HCT116 (cell line): ENCODE measurements around the gene RNF217. TPM values are rescaled to one million over a fixed set of nuclear protein-coding genes. Genes with fewer than 3 reads are reported as not detected.

Source experiments
- ATAC-seq: fragments of 200-7000 bp; cut with Tn5 transposase; 2 replicates; pipeline ENCODE4 v1.9.1; 2020; ENCODE audit warnings: mild to moderate bottlenecking, moderate library complexity
- BruUV-seq: library from RNA; stranded (reverse); fragments of 400-500 nt; replicated peaks from 2 replicates; lab custom pipeline; 2021; lab: Mats Ljungman, UMichigan
- CTCF ChIA-PET: fragments of 300-600 bp; sonication (Branson Sonifier 250); formaldehyde crosslinking; loops from one replicate; lab custom pipeline; 2021; ENCODE audit warnings: antibody characterized with exemption; lab: Charles Lee
- POLR2A ChIA-PET: fragments of 300-600, 350-600 bp; sonication (Branson Sonifier 250); formaldehyde crosslinking; loops from one replicate; lab custom pipeline; 2021; ENCODE audit warnings: antibody characterized with exemption; lab: Charles Lee
- RAD21 ChIA-PET, 2 experiments: fragments of 300-600 bp; sonication (Branson Sonifier 250); formaldehyde crosslinking; loops; one replicate each; lab custom pipeline; 2023; ENCODE audit warnings: low total read pairs in 2 of 2; ENCODE audit not compliant: uncharacterized antibody in 2 of 2, unreplicated experiment in 2 of 2, low non-redundant PET in 1 of 2; lab: Charles Lee
- DNase-seq: peaks from one replicate; pipeline ENCODE4 v3.0.0-alpha.2; 2010; ENCODE audit warnings: low read depth, low spot score
- H2AFZ ChIP-seq: fragments of 200-600 bp; shearing (Covaris generic), sonication (generic); 2 replicates; pipeline ENCODE4 v1.6.1; 2017; ENCODE audit warnings: low read depth, mixed run types, mixed read lengths, antibody characterized with exemption, low read length; ENCODE audit not compliant: poor library complexity, severe bottlenecking
- H3K27ac ChIP-seq: 2 replicates; pipeline ENCODE4 v1.5.1; 2012; ENCODE audit warnings: low read depth, low read length
- H3K27me3 ChIP-seq: fragments of 200-600 bp; sonication (generic); 2 replicates; pipeline ENCODE4 v1.6.1; 2016; ENCODE audit warnings: mixed run types, low read length, mixed read lengths; ENCODE audit not compliant: insufficient read depth
- H3K36me3 ChIP-seq, 2 experiments: fragments of 200-500 bp in 1 of 2; fragments of 200-600 bp in 1 of 2; sonication (Bioruptor generic) in 1 of 2; sonication (generic) in 1 of 2; 2 replicates each; pipeline versions ENCODE4 v1.5.1 to v1.6.1; 2014 to 2016; ENCODE audit warnings: low read length in 2 of 2, inconsistent platforms in 1 of 2, mixed read lengths in 1 of 2, mixed run types in 1 of 2; ENCODE audit not compliant: insufficient read depth in 2 of 2, control insufficient read depth in 1 of 2
- H3K4me1 ChIP-seq, 2 experiments: fragments of 200-600 bp in 1 of 2; sonication (generic) in 1 of 2; 2 replicates each; pipeline versions ENCODE4 v1.5.1 to v1.6.1; 2012 to 2017; ENCODE audit warnings: low read length in 2 of 2, inconsistent platforms in 1 of 2, mild to moderate bottlenecking in 1 of 2, mixed read lengths in 1 of 2, mixed run types in 1 of 2, moderate library complexity in 1 of 2; ENCODE audit not compliant: insufficient read depth in 2 of 2, control insufficient read depth in 1 of 2
- H3K4me2 ChIP-seq: fragments of 200-600 bp; sonication (generic); 2 replicates; pipeline ENCODE4 v1.6.1; 2017; ENCODE audit warnings: mixed run types, low read length, mixed read lengths
- H3K4me3 ChIP-seq, 2 experiments: fragments of 200-600 bp in 1 of 2; sonication (generic) in 1 of 2; replicated peaks in 1 of 2; 2 replicates each; pipeline ENCODE4 v1.5.1; 2011 to 2016; ENCODE audit warnings: low read length in 2 of 2, control low read depth in 1 of 2, low read depth in 1 of 2, mild to moderate bottlenecking in 1 of 2, mixed read lengths in 1 of 2, mixed run types in 1 of 2
- H3K79me2 ChIP-seq: fragments of 200-600 bp; sonication (generic); 2 replicates; pipeline ENCODE4 v1.6.1; 2017; ENCODE audit warnings: mild to moderate bottlenecking, mixed run types, low read length, moderate library complexity, mixed read lengths; ENCODE audit not compliant: insufficient read depth
- H3K9ac ChIP-seq: fragments of 200-600 bp; sonication (generic); 2 replicates; pipeline ENCODE4 v1.6.1; 2016; ENCODE audit warnings: low read length, mixed read lengths
- H3K9me2 ChIP-seq: fragments of 200-600 bp; sonication (generic), shearing (Covaris generic); 2 replicates; pipeline ENCODE4 v1.6.1; 2017; ENCODE audit warnings: mixed run types, mild to moderate bottlenecking, moderate library complexity; ENCODE audit not compliant: insufficient read depth
- H3K9me3 ChIP-seq, 2 experiments: fragments of 200-500 bp in 1 of 2; fragments of 200-600 bp in 1 of 2; sonication (Bioruptor generic) in 1 of 2; sonication (generic) in 1 of 2; 2 replicates each; pipeline ENCODE4 v1.6.1; 2014 to 2017; ENCODE audit warnings: low read length in 2 of 2, mixed read lengths in 2 of 2, inconsistent platforms in 1 of 2, low read depth in 1 of 2, mild to moderate bottlenecking in 1 of 2, mixed run types in 1 of 2, moderate library complexity in 1 of 2; ENCODE audit not compliant: control insufficient read depth in 1 of 2, insufficient read depth in 1 of 2
- H4K20me1 ChIP-seq: fragments of 200-600 bp; sonication (generic), shearing (Covaris generic); 2 replicates; pipeline ENCODE4 v1.6.1; 2017; ENCODE audit warnings: mixed run types, mild to moderate bottlenecking, moderate library complexity; ENCODE audit not compliant: insufficient read depth
- CBX3 ChIP-seq: IDR thresholded peaks from 2 replicates; pipeline ENCODE4 v1.6.1; 2012; ENCODE audit warnings: low read depth
- CEBPB ChIP-seq: IDR thresholded peaks from 2 replicates; pipeline ENCODE4 v1.6.1; 2012; ENCODE audit warnings: low read depth
- CTCF ChIP-seq, 3 experiments: fragments of 200-600 bp in 1 of 3; sonication (generic) in 1 of 3; IDR thresholded peaks in 2 of 3; conservative IDR thresholded peaks in 1 of 3; 2 replicates each; pipeline ENCODE4 v1.5.1; 2012 to 2017; ENCODE audit warnings: low read depth in 2 of 3, low read length in 2 of 3, antibody characterized with exemption in 1 of 3, borderline replicate concordance in 1 of 3, control low read depth in 1 of 3, mild to moderate bottlenecking in 1 of 3, mixed read lengths in 1 of 3, mixed run types in 1 of 3, moderate library complexity in 1 of 3; ENCODE audit not compliant: insufficient read depth in 1 of 3
- EGR1 ChIP-seq: IDR thresholded peaks from 2 replicates; pipeline ENCODE4 v1.6.1; 2012; ENCODE audit warnings: low read depth
- ELF1 ChIP-seq: IDR thresholded peaks from 2 replicates; pipeline ENCODE4 v1.6.1; 2012; ENCODE audit warnings: low read depth, borderline replicate concordance
- EZH2 ChIP-seq: fragments of 200-600 bp; sonication (generic); IDR thresholded peaks from 2 replicates; pipeline ENCODE4 v1.6.1; 2017; ENCODE audit warnings: antibody characterized with exemption, mixed run types
- EZH2phosphoT487 ChIP-seq: fragments of 200-600 bp; IDR thresholded peaks from 2 replicates; pipeline ENCODE4 v1.6.1; 2018; ENCODE audit warnings: antibody characterized with exemption, borderline replicate concordance
- FOSL1 ChIP-seq: IDR thresholded peaks from 2 replicates; pipeline ENCODE4 v1.6.1; 2012; ENCODE audit warnings: low read depth
- JUND ChIP-seq: IDR thresholded peaks from 2 replicates; pipeline ENCODE4 v1.6.1; 2012
- POLR2A ChIP-seq: IDR thresholded peaks from 2 replicates; pipeline ENCODE4 v1.7.0; 2011; ENCODE audit warnings: borderline replicate concordance; ENCODE audit not compliant: insufficient read depth, insufficient read length; ENCODE audit errors: extremely low read depth
- POLR2AphosphoS5 ChIP-seq: IDR thresholded peaks from 2 replicates; pipeline ENCODE4 v1.6.1; 2011; ENCODE audit warnings: mild to moderate bottlenecking, low read depth, low read length, moderate library complexity
- RAD21 ChIP-seq: IDR thresholded peaks from 2 replicates; pipeline ENCODE4 v1.6.1; 2012; ENCODE audit warnings: low read depth, mild to moderate bottlenecking
- SIN3A ChIP-seq: IDR thresholded peaks from 2 replicates; pipeline ENCODE4 v1.6.1; 2012; ENCODE audit warnings: low read depth
- SP1 ChIP-seq: IDR thresholded peaks from 2 replicates; pipeline ENCODE4 v1.6.1; 2012; ENCODE audit warnings: low read depth
- TCF7L2 ChIP-seq: IDR thresholded peaks from 2 replicates; pipeline ENCODE4 v1.7.0; 2011; ENCODE audit warnings: borderline replicate concordance, inconsistent platforms; ENCODE audit not compliant: insufficient read depth, insufficient read length; ENCODE audit errors: extremely low read depth
- YY1 ChIP-seq: IDR thresholded peaks from 2 replicates; pipeline ENCODE4 v1.6.1; 2011; ENCODE audit warnings: low read length, low read depth, moderate library complexity, mild to moderate bottlenecking; ENCODE audit not compliant: insufficient replicate concordance; ENCODE audit errors: extremely low read depth
- ZBTB33 ChIP-seq: IDR thresholded peaks from 2 replicates; pipeline ENCODE4 v1.6.1; 2011; ENCODE audit warnings: mild to moderate bottlenecking, low read length, moderate library complexity; ENCODE audit not compliant: insufficient replicate concordance; ENCODE audit errors: extremely low read depth
- intact Hi-C: fragments of 100-400 bp; cut with micrococcal nuclease; formaldehyde crosslinking; loops from 2 replicates; pipeline ENCODE4 v1.10.0; 2022
- total RNA-seq: library from RNA; stranded (reverse); gene quantifications from one replicate; pipeline ENCODE4 v1.2.1, GENCODE V29; 2021; ENCODE audit not compliant: unreplicated experiment
- TF ChIP-seq, protein P1 (sequence below): IDR thresholded peaks from 2 replicates; pipeline ENCODE4 v1.6.1; 2012
- TF ChIP-seq, protein P2 (sequence below): IDR thresholded peaks from 2 replicates; pipeline ENCODE4 v1.6.1; 2012

The RNF217 gene
- total RNA-seq, 1 experiment from 2014 or later, result 20.4 TPM

GRCh38 chr6:125020385-125020784 lies 58.1 kb downstream of the RNF217 start:
- Histone ChIP-seq H3K9ac (no peak overlapping the region), H3K27ac (no peak overlapping the region), H3K36me3 (no peaks in the 10 kb centered on the region), H4K20me1 (no peaks in the 10 kb centered on the region), H2AFZ (no peak overlapping the region), H3K9me3 (no peaks in the 10 kb centered on the region), H3K4me3 (no peak overlapping the region), H3K9me2 (no peaks in the 10 kb centered on the region), H3K79me2 (no peaks in the 10 kb centered on the region; the same call in 1 of the 2 replicates), H3K27me3 (no peaks in the 10 kb centered on the region), H3K4me1 (no peaks in the 10 kb centered on the region), H3K4me2 (no peak overlapping the region)
- ChIA-PET POLR2A (no interaction called here), RAD21 (no interaction called here), CTCF (no interaction called here)
- DNase-seq (no peak), ATAC-seq (no peak)
- intact Hi-C loops, result no loop called here
- TF ChIP-seq EGR1 (no peak), SIN3A (no peak), EZH2phosphoT487 (no peak), FOSL1 (no peak), CBX3 (no peak), CTCF (IDR thresholded peaks at IDR 0.05 in 2 of 3, conservative IDR thresholded peaks at IDR 0.05 in 1 of 3; ENCODE audit: borderline replicate concordance in 1 of 3, insufficient read depth in 1 of 3, low read depth in 2 of 3, low read length in 2 of 3) (no peak), YY1 (no peak), SP1 (no peak), POLR2AphosphoS5 (no peak), JUND (no peak), TCF7L2 (no peak), EZH2 (no peak), ZBTB33 (no peak), CEBPB (no peak), POLR2A (no peak), RAD21 (no peak), ELF1 (no peak)
- TF ChIP-seq, protein P1, sequence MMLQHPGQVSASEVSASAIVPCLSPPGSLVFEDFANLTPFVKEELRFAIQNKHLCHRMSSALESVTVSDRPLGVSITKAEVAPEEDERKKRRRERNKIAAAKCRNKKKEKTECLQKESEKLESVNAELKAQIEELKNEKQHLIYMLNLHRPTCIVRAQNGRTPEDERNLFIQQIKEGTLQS, result no peak
- TF ChIP-seq, protein P2, sequence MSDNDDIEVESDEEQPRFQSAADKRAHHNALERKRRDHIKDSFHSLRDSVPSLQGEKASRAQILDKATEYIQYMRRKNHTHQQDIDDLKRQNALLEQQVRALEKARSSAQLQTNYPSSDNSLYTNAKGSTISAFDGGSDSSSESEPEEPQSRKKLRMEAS, result no peak
- BruUV-seq, result no TSS peak
